NCI-H1048 (cell line): ENCODE results near the gene PAM.
"Not testable (repeated sequence)": the region's sequence is repeated elsewhere in the genome, so short reads cannot be mapped to it uniquely, and the experiment has no call there.

ENCODE experiments used
- DNase-seq: peaks from one replicate; lab custom pipeline; 2025; lab: John Stamatoyannopoulos, UW

Gene PAM

DNA sequence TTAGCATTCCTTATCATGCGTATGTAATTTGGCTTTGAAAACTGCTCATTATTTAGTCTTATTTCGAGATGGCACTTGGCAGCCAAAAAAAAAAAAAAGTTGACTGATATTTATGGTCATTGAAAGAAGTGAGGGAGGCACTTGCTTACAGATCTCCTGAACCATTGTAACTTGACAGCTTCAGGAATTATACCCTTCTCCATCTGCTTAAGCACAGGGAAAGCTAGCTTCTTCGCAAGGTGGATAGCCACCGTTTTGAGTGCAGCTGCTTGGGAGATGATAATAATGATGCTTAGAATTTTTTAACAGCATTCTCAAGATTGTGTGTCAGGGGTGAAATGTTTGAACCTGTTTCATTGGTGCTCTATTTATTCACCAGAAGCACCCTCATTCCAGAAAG lies 248.8 kb downstream of the PAM start:
- DNase-seq = no peak

DNA sequence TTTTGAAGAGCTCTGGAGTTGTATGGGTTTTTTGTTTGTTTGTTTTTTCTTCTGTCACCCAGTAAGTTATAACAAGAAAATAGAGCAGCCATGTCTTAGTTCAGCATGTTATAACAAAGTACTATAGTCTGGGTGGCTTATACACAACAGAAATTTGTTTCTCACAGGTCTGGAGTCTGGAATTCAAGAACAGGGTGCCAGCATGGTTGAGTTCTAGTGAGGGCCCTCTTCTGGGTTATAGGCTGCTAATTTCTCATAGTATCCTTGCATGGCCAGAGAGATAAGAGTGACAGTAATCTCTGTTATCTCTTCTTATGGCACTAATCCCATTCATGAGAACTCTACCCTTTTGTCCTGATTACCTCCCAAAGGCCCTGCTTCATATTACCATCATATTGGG lies 250.2 kb downstream of the PAM start:
- no peak for DNase-seq

DNA sequence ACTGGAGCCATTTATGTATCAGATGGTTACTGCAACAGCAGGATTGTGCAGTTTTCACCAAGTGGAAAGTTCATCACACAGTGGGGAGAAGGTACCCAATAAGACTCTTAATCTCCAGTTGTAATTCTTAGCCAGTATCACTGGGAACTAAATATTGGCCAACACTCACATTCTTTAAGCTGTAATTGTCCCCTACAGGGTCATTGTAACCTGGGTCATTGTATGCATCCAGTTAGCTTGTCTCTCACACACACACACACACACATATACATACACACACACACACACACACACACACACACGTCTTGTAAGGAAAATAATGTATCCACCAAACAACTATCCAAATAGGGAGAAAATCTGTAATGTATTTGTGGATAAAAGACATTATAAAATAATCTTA lies 251.8 kb downstream of the PAM start:
- DNase-seq = no peak

DNA sequence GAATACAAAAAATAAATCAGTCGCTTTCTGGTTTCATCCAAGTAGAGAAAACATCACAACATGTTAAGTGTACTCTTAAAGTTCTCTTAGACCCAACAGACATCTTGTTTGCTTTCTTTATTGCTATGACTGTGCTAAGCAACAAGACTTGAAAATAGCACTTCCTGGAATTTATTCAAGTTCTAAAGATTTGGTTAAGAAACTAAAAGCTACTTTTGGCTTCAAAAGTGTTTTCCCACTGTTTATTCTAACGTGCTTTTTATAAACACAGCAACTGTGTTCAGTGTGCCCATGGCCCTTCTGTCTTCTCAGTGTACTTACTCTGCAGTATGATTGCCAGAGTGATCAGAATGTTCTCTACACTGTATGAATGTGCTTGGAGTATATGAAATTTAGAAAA lies 255.1 kb downstream of the PAM start:
- no peak for DNase-seq

DNA sequence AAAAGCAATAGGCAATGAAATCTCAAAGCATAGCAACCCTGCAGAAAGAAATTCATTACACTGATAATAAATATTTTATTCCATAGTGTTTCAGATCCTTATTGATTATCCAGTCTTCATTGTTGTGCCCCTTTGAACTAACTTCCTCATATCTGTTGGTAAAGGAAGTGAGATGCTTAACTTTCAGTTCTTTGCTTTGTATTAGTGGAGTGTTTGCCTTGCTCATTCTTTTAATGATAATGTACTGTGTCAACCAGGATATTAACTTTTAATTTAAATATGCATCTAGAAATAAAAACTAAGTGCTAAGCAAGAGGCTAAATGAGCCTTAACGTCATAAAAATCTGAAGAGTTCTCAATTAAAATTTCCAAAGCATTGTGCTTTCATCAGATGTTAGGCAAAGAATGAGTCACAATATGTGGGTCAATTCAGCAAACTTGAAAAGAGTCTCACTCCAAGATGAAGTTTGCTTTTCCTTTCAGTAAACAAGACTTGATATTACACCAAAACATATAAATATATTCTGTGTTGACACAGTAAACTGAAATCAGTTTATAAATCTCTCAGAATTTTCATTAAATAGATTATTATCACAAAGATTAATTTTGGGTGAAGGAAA lies 258.9 kb downstream of the PAM start:
- no peak for DNase-seq

DNA sequence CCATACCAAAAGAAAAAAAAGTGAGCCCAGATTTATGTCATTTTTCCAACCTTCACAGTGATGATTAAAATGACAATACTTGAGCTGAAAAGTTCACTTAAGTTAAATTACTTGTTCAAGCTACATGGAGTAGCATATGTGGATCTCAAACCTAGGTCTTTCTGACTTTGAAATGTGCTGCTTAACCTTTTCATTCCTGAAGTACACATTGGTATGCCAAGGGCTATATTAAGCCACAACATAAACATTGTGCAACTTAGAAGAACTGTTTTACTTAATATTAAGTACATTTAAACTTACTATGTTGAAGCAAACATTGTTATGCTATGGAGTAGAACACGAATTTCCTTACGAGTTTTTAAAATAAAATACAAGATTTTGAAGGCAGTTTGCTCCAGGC lies 259.9 kb downstream of the PAM start:
- no peak for DNase-seq

DNA sequence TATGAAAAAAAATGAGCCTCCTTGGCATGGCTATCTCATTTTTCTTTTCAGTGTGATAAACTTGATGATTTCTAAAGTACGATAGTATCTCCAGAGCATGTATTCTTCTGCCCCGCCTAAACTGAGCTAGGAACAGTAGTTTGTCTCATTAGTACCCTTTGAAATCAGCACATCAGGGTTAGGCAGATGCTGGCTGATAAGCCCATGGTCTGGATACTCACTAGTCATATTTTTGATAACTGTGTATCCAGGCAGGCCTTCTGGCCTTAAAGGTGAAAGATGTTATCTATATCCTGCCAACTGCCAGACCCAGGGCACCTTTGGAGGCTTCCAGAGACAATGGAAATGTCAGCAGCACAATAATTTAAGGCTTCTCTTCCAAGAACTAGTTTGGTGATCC lies 261.1 kb downstream of the PAM start:
- DNase-seq = no peak

DNA sequence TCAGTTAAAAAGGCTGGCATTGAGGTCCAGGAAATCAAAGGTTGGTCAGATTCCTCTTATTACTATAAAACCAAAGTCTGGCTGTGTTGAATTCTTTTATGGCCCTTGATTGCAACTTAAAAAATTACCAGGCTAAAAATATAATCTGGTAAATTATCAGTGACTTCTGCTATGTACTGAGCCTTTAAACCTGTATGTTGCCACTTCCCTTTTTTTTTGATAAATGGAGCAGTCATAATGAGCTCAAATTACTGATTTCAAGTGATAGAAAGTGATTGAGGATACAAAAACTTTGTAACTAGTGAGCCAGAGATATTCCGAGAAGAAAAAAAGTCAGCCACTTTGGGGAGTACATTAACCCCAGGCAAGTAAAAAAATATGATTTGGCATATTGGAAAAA lies 264.7 kb downstream of the PAM start:
- no peak for DNase-seq

DNA sequence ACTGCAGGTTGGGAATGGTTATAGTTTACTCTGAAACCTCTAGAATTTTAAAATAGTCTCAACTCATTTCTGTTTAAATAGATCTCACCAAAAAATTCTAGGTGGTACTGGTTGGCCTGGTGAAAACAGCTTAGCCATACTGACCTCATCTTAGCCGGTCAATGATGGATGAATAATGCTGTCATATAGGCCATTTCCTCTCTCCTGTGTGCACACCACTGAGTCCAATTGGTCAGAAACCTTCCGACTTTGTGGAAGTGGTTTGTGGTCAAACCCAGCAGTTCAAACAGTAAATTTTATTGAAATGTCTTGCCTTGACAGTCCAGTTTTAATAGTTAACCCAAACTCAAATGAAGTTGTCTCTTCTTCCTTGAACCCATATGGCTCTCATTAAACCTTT lies 266.2 kb downstream of the PAM start:
- DNase-seq = no peak

DNA sequence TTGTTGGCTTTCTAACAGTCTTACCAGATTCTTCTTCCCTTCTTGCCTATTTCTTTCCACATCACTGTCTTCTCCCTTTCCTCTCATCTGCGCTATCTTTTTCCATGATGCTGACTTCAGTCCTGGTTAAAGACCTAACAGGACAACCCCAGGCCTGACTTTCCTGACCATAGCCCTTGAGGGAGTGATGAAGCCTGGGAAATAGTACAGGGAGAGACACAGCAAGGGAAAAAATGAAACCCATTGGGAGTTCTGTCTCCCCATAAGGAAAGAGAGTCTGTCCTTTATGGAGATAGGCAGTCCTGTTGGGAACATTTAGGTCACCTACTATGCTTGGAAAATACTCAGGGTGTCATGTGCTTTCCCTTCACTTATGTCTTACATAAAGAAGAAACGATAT lies 272.2 kb downstream of the PAM start:
- no peak for DNase-seq

DNA sequence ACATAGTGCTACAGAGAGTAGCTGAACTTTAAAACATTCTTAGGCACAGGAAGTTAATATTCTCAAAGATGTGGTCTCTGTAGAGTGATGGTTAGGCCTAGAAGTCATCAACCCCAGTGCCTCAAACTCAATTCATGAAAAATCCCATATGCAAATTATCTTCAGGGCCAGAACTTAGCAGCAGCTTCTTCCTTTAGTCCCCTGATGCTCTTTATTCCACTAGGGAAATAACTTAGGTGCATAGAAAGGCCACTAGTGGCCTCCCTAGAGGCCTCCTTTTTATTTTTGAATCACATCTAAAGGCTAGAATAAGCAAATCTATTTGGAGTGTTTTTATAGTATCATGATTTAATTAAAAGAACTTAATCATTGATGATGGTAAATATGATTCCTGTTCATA lies 276.5 kb downstream of the PAM start:
- DNase-seq = no peak

DNA sequence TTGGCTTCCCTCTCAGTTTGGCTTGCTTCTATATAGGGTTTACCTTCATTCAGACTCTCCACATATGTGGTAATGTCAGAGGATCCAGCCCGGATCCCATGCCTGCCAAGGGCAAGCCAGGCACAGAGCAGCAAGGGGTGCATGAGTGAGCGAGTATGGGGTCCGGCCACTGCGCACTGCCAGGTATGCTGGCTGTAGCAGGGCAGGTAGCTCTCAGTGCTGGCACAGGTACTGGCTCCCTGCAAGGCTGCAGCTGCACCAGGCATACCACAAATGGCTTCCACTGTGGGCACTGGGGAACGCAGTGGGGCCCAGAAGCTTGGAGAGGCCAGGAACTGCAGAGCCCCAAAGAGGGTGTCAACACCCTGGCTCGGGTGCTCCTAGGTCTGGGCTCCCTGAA lies 278.6 kb downstream of the PAM start:
- DNase-seq = no peak

DNA sequence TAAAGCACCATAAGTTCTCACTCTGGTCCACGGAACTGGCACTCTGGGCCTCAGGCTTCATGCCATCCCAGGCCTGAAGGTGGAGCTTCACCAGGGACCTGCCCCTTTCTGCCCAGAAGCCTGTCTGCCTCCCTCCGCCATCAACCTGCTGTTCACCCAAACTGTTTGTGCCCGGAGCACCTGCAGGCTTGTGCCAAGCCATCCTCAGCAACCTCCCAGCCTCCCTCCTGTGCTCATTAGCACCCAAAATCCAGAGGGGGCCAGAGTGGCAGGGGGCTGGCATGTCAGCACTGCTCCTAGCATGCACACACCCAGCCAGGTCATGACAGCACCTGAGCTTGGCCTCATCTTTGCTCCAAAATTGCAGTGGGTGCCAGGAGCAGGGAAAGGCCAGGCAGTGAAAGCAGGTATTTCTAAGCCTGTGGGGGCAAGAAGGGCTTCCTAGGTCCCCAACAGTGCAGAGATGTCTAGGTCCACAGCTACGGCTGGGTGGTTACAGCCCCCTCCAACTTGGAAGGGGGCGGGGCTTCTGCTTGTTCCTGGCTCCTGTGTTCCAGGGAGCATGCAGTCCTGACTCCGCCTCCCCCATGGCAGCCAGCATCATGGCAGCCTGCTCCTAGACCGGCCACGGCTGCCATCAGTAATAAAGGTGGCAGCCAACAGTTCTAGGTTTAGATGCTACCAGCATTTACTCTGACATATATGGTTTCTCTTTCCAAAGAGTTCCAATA lies 279.7 kb downstream of the PAM start:
- DNase-seq = no peak

DNA sequence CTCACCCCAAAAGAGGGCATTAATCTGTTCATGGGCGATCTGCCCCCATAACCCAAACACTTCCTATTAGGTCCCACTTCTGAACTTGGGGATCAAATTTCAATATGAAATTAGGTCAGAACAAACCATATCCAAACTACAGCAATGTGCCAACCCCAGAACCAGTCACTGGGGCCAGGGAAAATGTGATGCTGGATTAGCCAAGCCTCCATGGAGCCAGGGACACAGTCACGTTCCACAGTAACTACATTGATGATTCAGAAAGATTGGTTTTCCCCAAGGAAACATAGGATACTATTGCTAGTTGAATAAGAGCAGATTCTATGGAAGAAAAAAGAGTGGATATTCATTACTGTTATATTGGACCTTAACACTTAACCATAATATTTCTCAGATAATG lies 280.6 kb downstream of the PAM start:
- no peak for DNase-seq

DNA sequence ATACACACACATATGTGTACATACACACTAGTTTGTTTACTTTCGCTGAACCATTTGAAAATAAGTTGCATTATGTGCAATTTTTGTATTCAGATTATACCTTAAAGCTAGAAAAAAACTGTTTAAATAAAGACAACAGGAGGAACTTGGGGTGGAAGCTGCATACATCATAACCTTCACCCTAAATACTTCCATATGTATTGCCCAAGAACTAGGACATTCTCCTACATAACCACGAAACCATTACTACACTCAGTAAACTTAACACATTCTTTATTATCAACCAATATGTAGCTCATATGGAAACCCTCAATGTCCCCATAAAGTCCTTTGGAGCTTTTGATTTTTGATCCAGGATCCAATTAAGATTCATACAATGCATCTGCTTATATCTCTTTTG lies 281.5 kb downstream of the PAM start:
- no peak for DNase-seq

DNA sequence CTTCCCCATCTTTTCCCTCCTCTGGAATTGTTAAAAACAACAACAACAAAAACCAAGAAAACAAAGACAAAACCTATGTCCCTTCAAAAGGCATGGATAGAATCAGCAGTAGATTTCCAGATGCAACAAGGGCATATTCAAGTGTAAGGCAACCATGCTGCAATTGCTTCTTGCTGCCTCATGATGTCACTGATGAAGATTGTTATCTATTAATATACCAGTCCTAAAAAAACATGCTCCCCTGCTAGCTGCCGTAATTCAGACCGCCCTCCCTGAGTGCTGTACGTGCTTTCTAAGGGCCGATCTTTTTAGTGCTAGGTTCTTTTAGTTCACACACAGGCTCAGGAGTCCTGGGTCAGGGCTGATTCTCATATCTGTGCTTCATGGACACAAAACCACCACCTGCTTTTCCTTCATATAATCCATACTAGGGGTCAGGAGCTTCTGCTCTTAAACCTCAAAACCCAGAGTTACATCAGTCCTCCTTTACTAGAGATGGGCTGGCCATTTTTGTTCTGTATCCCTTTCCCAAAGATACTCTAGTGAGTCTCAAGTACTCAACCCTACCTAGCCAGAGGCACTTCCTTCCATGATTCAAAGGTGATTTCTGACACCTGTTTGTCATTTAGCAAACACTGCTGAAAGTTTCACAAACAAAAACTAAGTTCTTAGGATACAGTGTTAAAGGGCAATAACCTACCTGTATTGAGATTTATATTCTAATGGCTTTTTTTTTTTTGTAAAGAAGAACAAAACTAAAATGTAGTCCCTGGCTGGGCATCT lies 282.8 kb downstream of the PAM start:
- DNase-seq = no peak

DNA sequence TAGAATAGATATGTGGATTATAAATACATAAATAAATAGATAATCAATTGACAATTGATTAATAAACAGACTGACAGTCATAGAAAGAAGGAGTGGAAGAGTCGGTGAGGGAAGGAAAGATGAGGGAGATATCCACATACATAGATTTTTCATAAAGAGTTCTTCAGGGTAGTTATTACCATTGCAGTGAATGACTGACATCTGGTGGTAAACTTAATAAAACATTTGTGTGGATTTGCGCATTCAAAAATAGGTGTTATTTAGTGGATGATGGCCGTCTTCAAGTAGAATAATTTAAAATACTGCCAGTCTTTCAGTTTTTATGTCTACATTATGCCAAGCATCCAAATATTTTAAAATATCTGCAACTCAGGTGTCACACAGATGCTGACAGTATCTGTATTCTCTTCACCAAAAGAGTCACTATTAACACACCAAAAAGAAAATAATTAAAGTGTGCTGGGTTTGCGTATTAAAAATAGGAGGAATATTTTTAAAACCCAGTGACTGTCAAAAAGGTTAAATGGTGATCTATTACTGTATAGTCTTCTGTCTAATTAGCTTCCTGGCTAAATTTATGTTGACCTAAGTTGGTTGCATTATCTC lies 286.1 kb downstream of the PAM start:
- DNase-seq = no peak

DNA sequence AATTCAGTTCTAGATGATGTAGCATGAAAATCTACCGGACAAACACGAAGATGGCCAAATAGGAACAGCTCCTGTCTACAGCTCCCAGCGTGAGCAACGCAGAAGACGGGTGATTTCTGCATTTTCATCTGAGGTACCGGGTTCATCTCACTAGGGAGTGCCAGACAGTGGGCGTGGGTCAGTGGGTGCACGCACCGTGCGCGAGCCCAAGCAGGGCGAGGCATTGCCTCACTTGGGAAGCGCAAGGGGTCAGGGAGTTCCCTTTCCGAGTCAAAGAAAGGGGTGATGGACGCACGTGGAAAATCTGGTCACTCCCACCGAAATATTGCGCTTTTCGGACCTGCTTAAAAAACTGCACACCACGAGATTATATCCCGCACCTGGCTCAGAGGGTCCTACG lies 291.6 kb downstream of the PAM start:
- not testable (repeated sequence) for DNase-seq

DNA sequence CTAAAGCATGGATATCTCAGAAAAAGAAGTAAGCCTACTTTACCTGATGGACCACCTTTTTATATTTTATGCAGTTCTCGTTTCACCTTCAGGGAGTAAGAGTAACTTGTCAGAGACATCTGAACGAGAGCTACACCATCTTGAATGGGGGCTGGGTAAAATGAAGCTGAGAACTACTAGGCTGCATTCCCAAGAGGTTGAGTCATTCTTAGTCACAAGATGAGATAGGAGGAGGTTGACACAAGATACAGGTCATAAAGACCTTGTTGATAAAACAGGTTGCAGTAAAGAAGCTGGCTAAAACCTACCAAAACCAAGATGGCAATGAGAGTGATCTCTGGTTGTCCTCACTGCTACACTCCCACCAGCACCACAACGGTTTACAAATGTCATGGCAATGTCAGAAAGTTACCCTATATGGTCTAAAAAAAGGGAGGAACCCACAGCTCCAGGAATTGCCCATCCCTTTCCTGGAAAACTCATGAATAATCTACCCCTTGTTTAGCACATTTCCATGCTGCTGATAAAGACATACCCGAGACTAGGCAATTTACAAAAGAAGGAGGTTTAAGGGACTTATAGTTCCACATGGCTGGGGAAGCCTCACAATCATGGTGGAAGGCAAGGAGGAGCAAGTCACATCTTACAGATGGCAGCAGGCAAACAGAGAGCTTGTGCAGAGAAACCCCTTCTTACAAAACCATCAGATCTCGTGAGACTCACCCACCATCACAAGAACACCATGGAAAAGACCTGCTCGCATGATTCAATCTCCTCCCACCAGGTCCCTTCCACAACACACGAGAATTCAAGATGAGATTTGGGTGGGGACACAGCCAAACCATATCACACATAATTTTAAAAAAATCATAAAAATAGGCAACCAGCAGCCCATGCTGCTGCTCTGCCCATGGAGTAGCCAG lies 302.4 kb downstream of the PAM start:
- no peak for DNase-seq

DNA sequence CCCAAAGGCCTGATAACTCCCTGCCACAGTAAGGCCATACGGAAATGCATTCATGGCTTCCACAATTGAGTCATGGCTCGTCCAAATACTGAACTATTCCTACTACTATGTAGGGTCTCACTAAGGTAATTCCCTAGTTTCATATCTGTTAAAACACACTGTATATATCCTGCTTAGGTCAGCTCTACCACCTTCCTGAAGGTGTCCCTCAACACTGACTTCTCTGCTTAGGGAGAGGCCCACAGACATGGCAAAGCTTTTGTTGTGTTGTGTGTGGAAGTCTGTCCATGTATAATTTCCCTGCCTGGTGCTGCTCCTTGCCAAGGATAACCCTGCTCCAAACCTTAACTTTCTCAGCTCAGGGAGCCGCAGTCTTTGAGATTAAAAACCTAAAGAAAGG lies 304.4 kb downstream of the PAM start:
- no peak for DNase-seq

DNA sequence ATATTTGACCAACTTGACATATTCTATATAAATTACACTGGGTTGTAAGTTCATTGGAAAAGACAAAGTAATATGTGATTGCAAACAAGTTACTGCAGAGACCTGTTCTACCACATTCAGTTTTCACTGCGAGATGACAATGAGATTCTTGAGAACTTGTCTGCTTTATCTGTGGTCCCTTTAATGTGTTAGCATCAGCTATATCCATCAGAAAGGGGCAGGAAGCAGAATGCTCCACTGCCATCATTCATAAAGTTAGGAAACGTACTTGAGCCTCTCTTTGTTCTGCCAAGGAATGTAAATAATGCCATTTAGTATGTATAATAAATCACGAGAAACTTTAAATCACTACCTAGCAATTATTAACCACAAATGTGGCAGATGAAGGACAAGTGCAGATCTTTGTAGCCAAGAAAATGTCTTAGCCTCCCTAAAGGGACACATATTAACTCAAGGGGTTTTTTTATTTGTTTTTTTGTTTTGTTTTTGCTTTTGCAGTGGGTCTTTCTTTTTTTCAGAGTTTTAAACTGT lies 305.4 kb downstream of the PAM start:
- DNase-seq = no peak

DNA sequence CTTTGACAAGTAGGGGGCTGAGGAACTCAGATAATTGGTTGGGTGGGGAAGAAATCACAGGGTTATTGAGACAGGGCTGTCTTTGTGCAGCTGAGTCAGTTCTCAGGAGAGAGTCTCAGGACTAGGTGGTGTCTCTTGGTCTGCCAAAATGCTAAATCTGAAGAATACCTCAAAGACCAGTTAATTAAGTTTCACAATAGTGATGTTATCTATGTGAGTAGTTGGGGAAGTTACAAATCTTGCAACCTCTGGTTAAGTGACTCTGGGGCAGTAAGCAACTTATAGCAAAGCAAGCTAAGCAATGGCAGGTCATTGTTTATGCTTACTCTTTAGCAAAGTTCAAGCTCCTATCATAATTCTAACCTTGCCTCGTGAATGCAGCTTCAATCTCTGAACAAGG lies 311.2 kb downstream of the PAM start:
- no peak for DNase-seq
